ENCODE data around the gene OTOP2. TPM values are rescaled to one million over a fixed set of nuclear protein-coding genes. Genes with fewer than 3 reads are reported as not detected.

OTOP2 gene
- total and polyA plus RNA-seq, 10 of the 15 experiments (the other 5 are each of a cell fraction or from before 2014, with no cell fraction given) = not detected

DNA sequence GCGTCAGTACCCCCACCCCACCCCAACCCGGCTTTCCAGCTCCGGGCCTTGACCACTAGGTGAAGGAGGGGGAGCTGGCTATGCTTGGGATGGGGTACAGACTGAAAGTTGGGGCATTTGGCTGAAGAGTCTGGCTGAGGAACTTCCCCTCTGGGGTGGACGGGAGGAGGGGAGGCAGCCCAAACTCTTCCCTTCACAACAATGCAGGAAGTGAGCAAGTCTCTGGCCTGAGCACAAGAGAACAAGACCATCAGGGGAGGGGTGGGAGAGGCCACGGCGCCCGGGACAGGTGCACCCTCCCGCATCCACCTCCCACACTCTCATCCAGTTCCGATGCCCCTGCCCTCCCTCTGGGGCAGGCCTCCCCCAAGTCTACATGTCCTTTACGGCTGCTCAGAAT lies 6.6 kb upstream of the OTOP2 start (continued):
- TF ChIP-seq RB1 (IDR thresholded peaks at IDR 0.05; ENCODE audit: borderline replicate concordance) = no peak
- TF ChIP-seq LARP7 (IDR thresholded peaks at IDR 0.05) = no peak
- no peak for TF ChIP-seq CHD1 (IDR thresholded peaks at IDR 0.05; ENCODE audit: low read depth, low read length)
- TF ChIP-seq GATAD2B (conservative IDR thresholded peaks at IDR 0.05; ENCODE audit: low read depth) = no peak
- TF ChIP-seq SIX5 (IDR thresholded peaks at IDR 0.05; ENCODE audit: low read depth, low read length, severe bottlenecking) = no peak

DNA sequence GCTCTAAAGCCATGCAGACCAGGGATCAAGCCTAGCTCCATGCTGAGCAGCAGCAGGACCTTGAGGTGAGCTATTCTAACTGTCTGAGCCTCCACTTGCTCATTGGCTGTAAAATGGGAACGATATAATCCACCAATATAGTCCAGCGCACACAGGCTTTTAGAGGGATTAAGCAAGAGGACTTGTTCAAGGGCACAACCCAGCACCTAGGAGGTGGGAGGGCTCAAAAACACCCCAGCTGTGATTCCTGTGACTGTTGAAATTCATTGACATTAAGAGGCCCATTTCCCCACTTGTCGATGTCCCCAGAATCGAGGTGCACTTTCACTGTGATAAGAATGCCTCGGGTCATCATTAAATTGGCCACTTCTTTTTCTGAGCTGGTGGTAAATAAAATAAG lies 5.2 kb upstream of the OTOP2 start:
- FAIRE-seq (no peak), ATAC-seq (no peak), DNase-seq (ENCODE audit: low read depth, low spot score) (no peak)
- no peaks in the 10 kb centered on the region for H3K9me3 ChIP-seq (replicated peaks; ENCODE audit: control insufficient read depth, insufficient read depth, low read length)
- POLR2A ChIA-PET = interaction anchor here (0.7 kb wide), 1 partner anchor 895 kb away, joined by 4 read pairs; no protein-coding TSS in a partner anchor
- in situ Hi-C loops (cut with MboI) (no loop called here), intact Hi-C loops (cut with micrococcal nuclease; ENCODE audit: unreplicated experiment) (no loop called here)
- H2AFZ ChIP-seq (ENCODE audit: control insufficient read depth, low read depth, low read length) = no peak overlapping the region
- SMC1A ChIA-PET (ENCODE audit: uncharacterized antibody, unreplicated experiment) = interaction anchor here (0.7 to 3.0 kb wide), 3 partner anchors 39 to 113 kb away, joined by 3 to 10 read pairs (median 3); no protein-coding TSS in a partner anchor
- no peak overlapping the region for H3K9ac ChIP-seq (ENCODE audit: control insufficient read depth, insufficient read depth, low read length)
- no peak overlapping the region for H3K27ac ChIP-seq (ENCODE audit: control insufficient read depth, insufficient read depth)
- peaks cover 2 to 6% of the 10 kb centered on the region in 2 experiments for H3K27me3 ChIP-seq (replicated peaks in 1 of 2; ENCODE audit: control insufficient read depth in 2 of 2, insufficient read depth in 2 of 2, low read length in 1 of 2)
- no peaks in the 10 kb centered on the region for H3K36me3 ChIP-seq (ENCODE audit: control insufficient read depth in 2 of 2, insufficient read depth in 2 of 2, low read length in 1 of 2)
- 60% methylated on average over 5 of the region's 5 CpGs for WGBS (ENCODE audit: insufficient coverage, insufficient replicate concordance, low lambda C conversion rate, missing lambda C conversion rate)
- CTCF ChIA-PET = interaction anchor here (0.6 to 12.6 kb wide), 4 partner anchors 12 to 1476 kb away, joined by 3 to 274 read pairs (median 3); no protein-coding TSS in a partner anchor
- no peaks in the 10 kb centered on the region for H3K4me1 ChIP-seq (ENCODE audit: control insufficient read depth, insufficient read depth, low read length)
- H4K20me1 ChIP-seq (ENCODE audit: control insufficient read depth, insufficient read depth) = no peaks in the 10 kb centered on the region
- H3K4me2 ChIP-seq (ENCODE audit: control insufficient read depth, insufficient read depth) = no peak overlapping the region
- no peaks in the 10 kb centered on the region for H3K79me2 ChIP-seq (ENCODE audit: control insufficient read depth, insufficient read depth, low read length)
- BruUV-seq (replicated peaks) = no TSS peak
- RAD21 ChIA-PET (ENCODE audit: unreplicated experiment) = interaction anchor here (1.2 to 8.1 kb wide), 4 partner anchors 10 to 42 kb away, joined by 3 to 73 read pairs (median 4); no protein-coding TSS in a partner anchor
- no peak overlapping the region for H3K4me3 ChIP-seq
- TF ChIP-seq, protein P1, sequence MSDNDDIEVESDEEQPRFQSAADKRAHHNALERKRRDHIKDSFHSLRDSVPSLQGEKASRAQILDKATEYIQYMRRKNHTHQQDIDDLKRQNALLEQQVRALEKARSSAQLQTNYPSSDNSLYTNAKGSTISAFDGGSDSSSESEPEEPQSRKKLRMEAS (IDR thresholded peaks at IDR 0.05; ENCODE audit: low read depth, low read length) = no peak
- TF ChIP-seq SREBF2 (IDR thresholded peaks at IDR 0.05; ENCODE audit: low read length) (no peak), DPF2 (IDR thresholded peaks at IDR 0.05) (no peak), CREB1 (IDR thresholded peaks at IDR 0.05; ENCODE audit: low read depth) (no peak), NFXL1 (IDR thresholded peaks at IDR 0.05; ENCODE audit: borderline replicate concordance) (no peak), RFX5 (IDR thresholded peaks at IDR 0.05; ENCODE audit: low read depth, low read length) (no peak), FOXK2 (IDR thresholded peaks at IDR 0.05) (no peak), ZNF622 (IDR thresholded peaks at IDR 0.05) (no peak), RELA (IDR thresholded peaks at IDR 0.05; ENCODE audit: borderline replicate concordance, partially characterized antibody) (no peak), ESRRA (IDR thresholded peaks at IDR 0.05; ENCODE audit: low read length) (no peak)
- TF ChIP-seq, protein P2, sequence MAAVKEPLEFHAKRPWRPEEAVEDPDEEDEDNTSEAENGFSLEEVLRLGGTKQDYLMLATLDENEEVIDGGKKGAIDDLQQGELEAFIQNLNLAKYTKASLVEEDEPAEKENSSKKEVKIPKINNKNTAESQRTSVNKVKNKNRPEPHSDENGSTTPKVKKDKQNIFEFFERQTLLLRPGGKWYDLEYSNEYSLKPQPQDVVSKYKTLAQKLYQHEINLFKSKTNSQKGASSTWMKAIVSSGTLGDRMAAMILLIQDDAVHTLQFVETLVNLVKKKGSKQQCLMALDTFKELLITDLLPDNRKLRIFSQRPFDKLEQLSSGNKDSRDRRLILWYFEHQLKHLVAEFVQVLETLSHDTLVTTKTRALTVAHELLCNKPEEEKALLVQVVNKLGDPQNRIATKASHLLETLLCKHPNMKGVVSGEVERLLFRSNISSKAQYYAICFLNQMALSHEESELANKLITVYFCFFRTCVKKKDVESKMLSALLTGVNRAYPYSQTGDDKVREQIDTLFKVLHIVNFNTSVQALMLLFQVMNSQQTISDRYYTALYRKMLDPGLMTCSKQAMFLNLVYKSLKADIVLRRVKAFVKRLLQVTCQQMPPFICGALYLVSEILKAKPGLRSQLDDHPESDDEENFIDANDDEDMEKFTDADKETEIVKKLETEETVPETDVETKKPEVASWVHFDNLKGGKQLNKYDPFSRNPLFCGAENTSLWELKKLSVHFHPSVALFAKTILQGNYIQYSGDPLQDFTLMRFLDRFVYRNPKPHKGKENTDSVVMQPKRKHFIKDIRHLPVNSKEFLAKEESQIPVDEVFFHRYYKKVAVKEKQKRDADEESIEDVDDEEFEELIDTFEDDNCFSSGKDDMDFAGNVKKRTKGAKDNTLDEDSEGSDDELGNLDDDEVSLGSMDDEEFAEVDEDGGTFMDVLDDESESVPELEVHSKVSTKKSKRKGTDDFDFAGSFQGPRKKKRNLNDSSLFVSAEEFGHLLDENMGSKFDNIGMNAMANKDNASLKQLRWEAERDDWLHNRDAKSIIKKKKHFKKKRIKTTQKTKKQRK (IDR thresholded peaks at IDR 0.05; ENCODE audit: low read depth, low read length) = no peak
- TF ChIP-seq, protein P3, sequence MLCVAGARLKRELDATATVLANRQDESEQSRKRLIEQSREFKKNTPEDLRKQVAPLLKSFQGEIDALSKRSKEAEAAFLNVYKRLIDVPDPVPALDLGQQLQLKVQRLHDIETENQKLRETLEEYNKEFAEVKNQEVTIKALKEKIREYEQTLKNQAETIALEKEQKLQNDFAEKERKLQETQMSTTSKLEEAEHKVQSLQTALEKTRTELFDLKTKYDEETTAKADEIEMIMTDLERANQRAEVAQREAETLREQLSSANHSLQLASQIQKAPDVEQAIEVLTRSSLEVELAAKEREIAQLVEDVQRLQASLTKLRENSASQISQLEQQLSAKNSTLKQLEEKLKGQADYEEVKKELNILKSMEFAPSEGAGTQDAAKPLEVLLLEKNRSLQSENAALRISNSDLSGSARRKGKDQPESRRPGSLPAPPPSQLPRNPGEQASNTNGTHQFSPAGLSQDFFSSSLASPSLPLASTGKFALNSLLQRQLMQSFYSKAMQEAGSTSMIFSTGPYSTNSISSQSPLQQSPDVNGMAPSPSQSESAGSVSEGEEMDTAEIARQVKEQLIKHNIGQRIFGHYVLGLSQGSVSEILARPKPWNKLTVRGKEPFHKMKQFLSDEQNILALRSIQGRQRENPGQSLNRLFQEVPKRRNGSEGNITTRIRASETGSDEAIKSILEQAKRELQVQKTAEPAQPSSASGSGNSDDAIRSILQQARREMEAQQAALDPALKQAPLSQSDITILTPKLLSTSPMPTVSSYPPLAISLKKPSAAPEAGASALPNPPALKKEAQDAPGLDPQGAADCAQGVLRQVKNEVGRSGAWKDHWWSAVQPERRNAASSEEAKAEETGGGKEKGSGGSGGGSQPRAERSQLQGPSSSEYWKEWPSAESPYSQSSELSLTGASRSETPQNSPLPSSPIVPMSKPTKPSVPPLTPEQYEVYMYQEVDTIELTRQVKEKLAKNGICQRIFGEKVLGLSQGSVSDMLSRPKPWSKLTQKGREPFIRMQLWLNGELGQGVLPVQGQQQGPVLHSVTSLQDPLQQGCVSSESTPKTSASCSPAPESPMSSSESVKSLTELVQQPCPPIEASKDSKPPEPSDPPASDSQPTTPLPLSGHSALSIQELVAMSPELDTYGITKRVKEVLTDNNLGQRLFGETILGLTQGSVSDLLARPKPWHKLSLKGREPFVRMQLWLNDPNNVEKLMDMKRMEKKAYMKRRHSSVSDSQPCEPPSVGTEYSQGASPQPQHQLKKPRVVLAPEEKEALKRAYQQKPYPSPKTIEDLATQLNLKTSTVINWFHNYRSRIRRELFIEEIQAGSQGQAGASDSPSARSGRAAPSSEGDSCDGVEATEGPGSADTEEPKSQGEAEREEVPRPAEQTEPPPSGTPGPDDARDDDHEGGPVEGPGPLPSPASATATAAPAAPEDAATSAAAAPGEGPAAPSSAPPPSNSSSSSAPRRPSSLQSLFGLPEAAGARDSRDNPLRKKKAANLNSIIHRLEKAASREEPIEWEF (IDR thresholded peaks at IDR 0.05; ENCODE audit: insufficient replicate concordance, low read depth, low read length) = no peak

Data from GM12878 (cell line).